ENCODE results near the gene MMP23B. TPM values are rescaled to one million over a fixed set of nuclear protein-coding genes. Genes with fewer than 3 reads are reported as not detected.

Gene MMP23B
- total RNA-seq, 4 donors from 2014 or later, result 9.8 to 61.7 (median 18.5) TPM

DNA sequence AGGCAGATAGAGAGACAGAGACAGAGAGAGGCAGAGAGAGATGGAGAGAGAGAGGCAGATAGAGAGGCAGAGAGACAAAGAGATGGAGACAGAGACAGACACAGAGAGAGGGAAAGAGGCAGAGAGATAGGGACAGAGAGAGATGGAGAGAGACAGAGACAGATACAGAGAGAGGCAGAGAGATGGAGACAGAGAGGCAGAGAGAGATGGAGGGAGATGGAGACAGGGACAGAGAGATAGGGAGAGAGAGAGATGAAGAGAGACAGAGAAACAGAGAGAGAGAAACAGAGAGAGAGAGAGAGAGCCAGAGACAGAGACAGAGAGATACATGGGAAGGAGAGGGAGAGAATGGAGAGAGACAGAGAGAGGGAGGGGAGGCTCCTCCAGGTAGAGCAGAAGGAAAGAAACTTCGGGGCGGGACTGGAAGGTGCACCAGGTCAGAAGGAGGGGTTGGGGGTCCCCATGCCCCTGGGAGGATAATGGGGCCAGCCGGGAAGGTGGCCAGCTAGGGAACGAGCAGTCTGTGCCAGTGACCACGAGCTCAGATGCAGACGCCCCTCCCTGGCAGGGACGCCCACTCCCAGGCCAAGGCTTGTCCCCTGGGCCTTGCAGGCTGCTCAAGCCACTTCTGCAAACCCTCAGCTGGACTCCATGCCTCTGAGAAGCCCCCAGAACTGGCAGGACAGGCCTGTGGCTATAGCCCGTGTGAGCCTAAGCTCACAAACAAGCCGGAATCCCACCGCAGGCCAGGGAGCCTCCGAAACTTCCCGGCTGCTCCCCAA, 35.3 kb upstream of the MMP23B start:
- DNase-seq (ENCODE audit: low spot score) (no peak), ATAC-seq (ENCODE audit: low FRiP score) (no peak)
- no peak for TF ChIP-seq CTCF (IDR thresholded peaks at IDR 0.05)

- DNase-seq (ENCODE audit: low spot score) (no peak), ATAC-seq (ENCODE audit: low FRiP score) (no peak)
- TF ChIP-seq CTCF (IDR thresholded peaks at IDR 0.05), result no peak
These were observed 34.6 kb upstream of the MMP23B start for GRCh38 chr1:1597275-1597930.

GRCh38 chr1:1598051-1598719, 33.8 kb upstream of the MMP23B start:
- DNase-seq (ENCODE audit: low spot score) (no peak), ATAC-seq (ENCODE audit: low FRiP score) (no peak)
- no peak for TF ChIP-seq CTCF (IDR thresholded peaks at IDR 0.05)

GRCh38 chr1:1598720-1599029, 33.3 kb upstream of the MMP23B start:
- ATAC-seq (ENCODE audit: low FRiP score), result no peak
- TF ChIP-seq CTCF (IDR thresholded peaks at IDR 0.05), result no peak
- no peak for DNase-seq (ENCODE audit: low spot score)

GRCh38 chr1:1599030-1599934, 32.7 kb upstream of the MMP23B start:
- TF ChIP-seq CTCF (IDR thresholded peaks at IDR 0.05), result no peak
- DNase-seq (ENCODE audit: low spot score) (no peak), ATAC-seq (ENCODE audit: low FRiP score) (no peak)

DNA sequence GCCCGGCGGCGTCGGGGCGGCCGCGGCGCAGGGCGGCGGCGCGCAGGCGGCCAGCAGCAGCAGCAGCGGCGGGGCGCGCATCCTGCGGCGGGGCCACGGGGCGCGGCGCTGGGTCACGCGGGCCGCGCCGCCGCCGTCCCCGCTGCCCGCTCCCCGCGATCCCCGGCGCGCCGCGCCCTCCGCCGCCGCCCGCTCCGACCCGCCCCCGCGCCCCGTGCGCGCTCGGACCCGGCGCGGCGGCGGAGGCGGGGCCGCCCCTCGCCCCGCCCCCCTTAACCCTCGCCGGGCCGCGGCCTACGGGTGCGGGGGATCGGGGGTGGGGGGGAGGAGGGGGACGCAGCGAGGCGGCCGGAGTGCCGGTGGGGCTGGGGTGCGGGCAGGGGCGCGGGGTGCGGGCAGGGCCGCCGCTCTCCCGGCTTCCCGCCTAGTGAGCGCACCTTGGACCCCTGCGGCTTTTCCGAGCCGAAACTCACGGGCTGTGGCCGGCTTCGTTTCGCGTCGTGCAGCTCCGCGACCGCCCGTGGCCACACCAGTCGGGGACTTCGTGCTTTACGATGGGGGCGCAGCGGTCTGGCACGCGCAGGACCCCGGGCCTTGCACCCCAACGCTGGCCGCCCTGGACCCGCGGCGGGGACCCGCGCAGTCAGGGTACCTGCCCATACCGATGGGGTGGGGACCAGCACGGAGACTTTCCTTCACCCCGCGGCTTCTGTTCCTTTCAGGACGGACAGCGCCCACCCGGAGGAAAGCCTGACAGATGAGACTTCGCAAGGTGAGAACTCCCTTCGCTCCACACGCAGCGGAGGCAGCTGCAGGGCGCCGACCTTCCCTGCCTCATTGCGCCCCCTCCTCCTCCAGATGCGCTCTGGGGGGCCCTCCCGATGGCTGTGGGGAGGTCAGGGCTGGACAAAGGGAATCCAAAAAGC, 31.8 kb upstream of the MMP23B start, which contains the start of gene FNDC10:
TSS of gene FNDC10 (minus strand) at position 201 of the 926 bp plus-strand sequence. CDS start at position 81, 120 bp downstream.
- no peak for TF ChIP-seq CTCF (IDR thresholded peaks at IDR 0.05)
- ATAC-seq (ENCODE audit: low FRiP score) (no peak), DNase-seq (ENCODE audit: low spot score) (no peak)
